BJ (cell line): ENCODE measurements around the gene DNAH10. TPM values are rescaled to one million over a fixed set of nuclear protein-coding genes. Genes with fewer than 3 reads are reported as not detected.

ENCODE experiments used
- CTCF ChIA-PET: fragments of 350-600 bp; formaldehyde crosslinking; extraction: SDS; loops from one replicate; lab custom pipeline; 2021; ENCODE audit warnings: antibody characterized with exemption, inconsistent platforms; lab: Yijun Ruan, JAX
- POLR2A ChIA-PET: fragments of 300-600 bp; sonication (Branson Sonifier 250); formaldehyde crosslinking; extraction: SDS; loops from one replicate; lab custom pipeline; 2021; ENCODE audit warnings: antibody characterized with exemption; lab: Charles Lee
- DNase-seq: peaks from one replicate; pipeline ENCODE4 v3.0.0-alpha.2; 2011; ENCODE audit warnings: low read depth
- H3K27me3 ChIP-seq: 2 replicates; pipeline ENCODE4 v1.6.0; 2011; ENCODE audit warnings: low read length; ENCODE audit not compliant: control insufficient read depth, insufficient read depth
- H3K36me3 ChIP-seq: 2 replicates; pipeline ENCODE4 v1.5.1; 2011; ENCODE audit warnings: low read length; ENCODE audit not compliant: control insufficient read depth, insufficient read depth
- H3K4me3 ChIP-seq: 2 replicates; pipeline ENCODE4 v1.5.1; 2011; ENCODE audit warnings: low read depth, mild to moderate bottlenecking, control low read depth, low read length
- CTCF ChIP-seq: IDR thresholded peaks from 2 replicates; pipeline ENCODE4 v1.5.1; 2011; ENCODE audit warnings: low read depth, mild to moderate bottlenecking, control low read depth, inconsistent platforms, low read length, moderate library complexity; ENCODE audit not compliant: insufficient read depth
- polyA plus RNA-seq: library from polyadenylated mRNA; depleted of rRNA; stranded (reverse); fragments of >200 nt; gene quantifications from 2 replicates; pipeline ENCODE4 v1.2.3, GENCODE V29; 2011

Gene DNAH10
- polyA plus RNA-seq, 1 experiment = 0.61 TPM

- no peak overlapping the region for H3K4me3 ChIP-seq
- POLR2A ChIA-PET = no interaction called here
- TF ChIP-seq CTCF = no peak
- DNase-seq = no peak
- H3K36me3 ChIP-seq = no peaks in the 10 kb centered on the region; the same call in none of the 2 replicates
- no peaks in the 10 kb centered on the region for H3K27me3 ChIP-seq
- CTCF ChIA-PET = no interaction called here
Measured at GRCh38 chr12:123958462-123958861, 196.4 kb downstream of the DNAH10 start.

DNA sequence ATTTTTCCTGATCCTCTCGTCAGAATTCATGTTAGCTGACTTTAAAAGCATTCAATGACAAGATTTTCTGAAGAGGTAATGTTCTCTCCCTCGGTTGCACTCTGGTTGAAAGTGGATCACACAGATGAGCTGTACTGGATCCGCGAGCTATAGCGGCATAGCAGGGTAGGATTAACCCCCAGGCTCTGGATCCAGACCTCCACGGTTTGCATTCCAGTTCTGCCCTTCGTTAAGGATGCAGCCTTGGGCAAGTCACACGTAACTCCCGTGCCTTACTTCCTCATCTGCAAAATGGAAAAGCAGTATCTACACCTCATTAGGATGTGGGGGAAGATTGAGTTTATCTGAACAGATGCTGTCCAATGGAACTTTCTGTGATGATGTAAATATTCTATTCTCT lies 196.8 kb downstream of the DNAH10 start:
- POLR2A ChIA-PET = no interaction called here
- CTCF ChIA-PET = no interaction called here

DNA sequence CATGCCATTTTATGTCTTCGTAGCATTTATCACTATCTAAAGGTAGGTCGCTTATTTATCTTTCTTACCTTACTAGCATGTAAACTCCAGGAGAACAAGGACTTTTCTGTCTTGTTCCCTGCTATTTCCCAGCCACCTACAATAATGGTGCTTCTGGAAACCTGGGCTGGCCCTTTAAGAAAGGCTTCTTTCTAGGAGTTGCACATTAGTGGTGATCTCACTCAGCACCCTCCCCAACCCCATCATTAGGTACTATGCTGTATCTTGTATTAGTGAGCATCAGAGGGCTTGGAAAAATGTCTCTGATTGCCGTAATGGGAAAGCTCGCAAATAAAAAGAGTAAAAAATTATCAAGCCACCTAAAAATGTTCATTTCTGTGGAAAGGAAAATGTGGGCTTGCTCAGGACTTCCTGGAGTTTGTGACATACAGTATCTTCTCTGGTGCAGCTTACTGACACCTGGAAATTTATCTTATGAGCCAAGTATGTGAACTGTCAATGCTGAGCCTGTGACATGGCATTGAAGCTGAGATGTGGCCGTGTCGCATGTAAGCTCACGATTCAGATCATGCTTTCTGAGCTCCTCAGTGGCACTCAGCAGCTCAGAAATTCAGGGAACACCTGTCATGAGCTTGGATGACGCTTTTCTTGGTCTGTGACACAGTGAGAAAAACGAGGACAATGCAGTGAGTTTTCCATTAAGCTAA lies 198.1 kb downstream of the DNAH10 start:
- Histone ChIP-seq H3K27me3 (no peaks in the 10 kb centered on the region), H3K36me3 (no peaks in the 10 kb centered on the region; the same call in none of the 2 replicates), H3K4me3 (no peak overlapping the region)
- no peak for DNase-seq
- TF ChIP-seq CTCF = no peak
- CTCF ChIA-PET = interaction anchor here (0.6 kb wide), 1 partner anchor 13 kb away, joined by 3 read pairs; no protein-coding TSS in a partner anchor
- POLR2A ChIA-PET = no interaction called here

More for the DNA sequence above, 196.8 kb downstream of the DNAH10 start:
- Histone ChIP-seq H3K4me3 (no peak overlapping the region), H3K36me3 (no peaks in the 10 kb centered on the region; the same call in none of the 2 replicates), H3K27me3 (no peaks in the 10 kb centered on the region)
- no peak for DNase-seq
- TF ChIP-seq CTCF = no peak

GRCh38 chr12:123960856-123961255 lies 198.8 kb downstream of the DNAH10 start:
- ChIA-PET CTCF (interaction anchor here (0.6 kb wide), 1 partner anchor 13 kb away, joined by 3 read pairs; no protein-coding TSS in a partner anchor), POLR2A (no interaction called here)
- no peaks in the 10 kb centered on the region; the same call in none of the 2 replicates for H3K36me3 ChIP-seq
- no peaks in the 10 kb centered on the region for H3K27me3 ChIP-seq
- no peak for DNase-seq
- no peak for TF ChIP-seq CTCF
- H3K4me3 ChIP-seq = no peak overlapping the region

GRCh38 chr12:123961585-123962345 lies 199.7 kb downstream of the DNAH10 start:
- Histone ChIP-seq H3K36me3 (no peaks in the 10 kb centered on the region; the same call in none of the 2 replicates), H3K27me3 (no peaks in the 10 kb centered on the region), H3K4me3 (no peak overlapping the region)
- CTCF ChIA-PET = no interaction called here
- TF ChIP-seq CTCF = no peak
- no peak for DNase-seq
- POLR2A ChIA-PET = interaction anchor here (0.7 kb wide), 1 partner anchor 24 kb away, joined by 3 read pairs; no protein-coding TSS in a partner anchor
